Mesangial cell (primary cell): ENCODE data around the gene NPPC. TPM values are rescaled to one million over a fixed set of nuclear protein-coding genes. Genes with fewer than 3 reads are reported as not detected.

ENCODE experiments used
- total RNA-seq: library from RNA; depleted of rRNA; stranded (reverse); fragments of >200 nt; gene quantifications from 2 replicates; pipeline ENCODE4 v1.2.3, GENCODE V29; 2015

Gene NPPC
- 0.76 TPM in 1 of 2 replicates, not detected in the other for total RNA-seq

GRCh38 chr2:231926180-231926741, at the start of gene NPPC:
NPPC (minus strand) TSS chr2:231926396; CDS start chr2:231926249, 147 bp downstream.

GRCh38 chr2:231961349-231962166, 35.4 kb upstream of the NPPC start, which contains the start of gene DIS3L2:
DIS3L2 (plus strand) TSS chr2:231961713; CDS start chr2:232014928, 53,215 bp downstream.

Other genes starting within 250 kb of the NPPC start
- gene PTMA, start 217.9 kb downstream of the NPPC start, total RNA-seq = 409 and 710 TPM in 2 replicates
- 23.2 and 31.0 TPM in 2 replicates for gene PDE6D, start 145.1 kb downstream of the NPPC start, total RNA-seq
- 23.3 and 28.5 TPM in 2 replicates for gene COPS7B, start 140.0 kb downstream of the NPPC start, total RNA-seq
- 21.8 and 29.0 TPM in 2 replicates for gene DIS3L2, start 35.3 kb upstream of the NPPC start, total RNA-seq